ENCODE measurements around the gene PPP6R3.
A peak's percentile ranks its signal among the peaks of the same experiment; 100 is the strongest.

PPP6R3 gene

GRCh38 chr11:68575025-68575665 is 114.6 kb downstream of the PPP6R3 start:
- no peak for DNase-seq
- TF ChIP-seq GATA1 (IDR thresholded peaks at IDR 0.05; ENCODE audit: low read depth, low read length) (no peak), POLR2A (IDR thresholded peaks at IDR 0.05; ENCODE audit: low read length) (no peak)

DNA sequence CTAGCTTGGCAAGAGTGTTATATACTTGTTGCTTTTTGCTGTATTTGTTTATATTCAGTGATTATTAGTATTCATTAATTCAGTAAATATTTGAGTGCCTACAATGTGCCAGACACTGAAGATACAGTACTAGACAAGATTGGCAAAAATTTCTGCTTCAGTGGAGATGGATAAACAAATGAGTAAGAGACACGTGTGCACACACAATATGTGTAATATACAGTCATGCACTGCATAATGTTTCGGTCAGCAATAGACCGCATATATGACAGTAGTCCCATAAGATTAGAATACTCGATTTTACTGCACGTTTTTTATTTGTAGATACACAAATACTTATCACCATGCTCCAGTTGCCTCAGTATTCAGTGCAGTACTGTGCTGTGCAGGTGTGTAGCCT is 118.9 kb downstream of the PPP6R3 start:
- DNase-seq: no peak
- TF ChIP-seq POLR2A (IDR thresholded peaks at IDR 0.05; ENCODE audit: low read length): no peak
- TF ChIP-seq GATA1 (IDR thresholded peaks at IDR 0.05; ENCODE audit: low read depth, low read length): no peak

- DNase-seq: no peak
- TF ChIP-seq GATA1 (IDR thresholded peaks at IDR 0.05; ENCODE audit: low read depth, low read length): no peak
- no peak for TF ChIP-seq POLR2A (IDR thresholded peaks at IDR 0.05; ENCODE audit: low read length)
Measured at GRCh38 chr11:68581439-68581838, 120.9 kb downstream of the PPP6R3 start.

DNA sequence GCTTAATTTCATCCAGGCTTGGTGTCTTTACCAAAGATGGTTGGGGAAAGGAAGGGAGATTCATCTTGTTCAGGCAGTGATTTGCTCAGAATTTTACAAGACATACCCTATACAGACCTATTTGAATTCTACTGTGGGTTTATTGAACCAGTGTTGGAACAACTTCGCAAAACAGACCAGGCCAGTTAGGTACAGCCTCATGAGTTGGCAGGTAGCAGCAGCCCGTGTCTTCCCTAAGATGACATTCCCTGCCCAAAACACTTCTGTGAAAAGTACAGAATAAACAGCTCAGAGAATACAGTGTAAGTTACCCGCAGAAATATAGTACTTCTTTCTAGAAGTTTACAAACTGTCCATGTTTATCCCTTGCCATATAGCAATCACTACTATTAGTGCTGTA is 121.3 kb downstream of the PPP6R3 start:
- TF ChIP-seq POLR2A (IDR thresholded peaks at IDR 0.05; ENCODE audit: low read length): no peak
- TF ChIP-seq GATA1 (IDR thresholded peaks at IDR 0.05; ENCODE audit: low read depth, low read length): no peak

GRCh38 chr11:68582416-68583040 is 122.0 kb downstream of the PPP6R3 start:
- TF ChIP-seq POLR2A (IDR thresholded peaks at IDR 0.05; ENCODE audit: low read length): no peak
- no peak for TF ChIP-seq GATA1 (IDR thresholded peaks at IDR 0.05; ENCODE audit: low read depth, low read length)
- DNase-seq: no peak

More for the DNA sequence above, 121.3 kb downstream of the PPP6R3 start:
- DNase-seq: no peak

GRCh38 chr11:68583041-68583446 is 122.5 kb downstream of the PPP6R3 start:
- no peak for DNase-seq
- no peak for TF ChIP-seq GATA1 (IDR thresholded peaks at IDR 0.05; ENCODE audit: low read depth, low read length)
- TF ChIP-seq POLR2A (IDR thresholded peaks at IDR 0.05; ENCODE audit: low read length): no peak

DNA sequence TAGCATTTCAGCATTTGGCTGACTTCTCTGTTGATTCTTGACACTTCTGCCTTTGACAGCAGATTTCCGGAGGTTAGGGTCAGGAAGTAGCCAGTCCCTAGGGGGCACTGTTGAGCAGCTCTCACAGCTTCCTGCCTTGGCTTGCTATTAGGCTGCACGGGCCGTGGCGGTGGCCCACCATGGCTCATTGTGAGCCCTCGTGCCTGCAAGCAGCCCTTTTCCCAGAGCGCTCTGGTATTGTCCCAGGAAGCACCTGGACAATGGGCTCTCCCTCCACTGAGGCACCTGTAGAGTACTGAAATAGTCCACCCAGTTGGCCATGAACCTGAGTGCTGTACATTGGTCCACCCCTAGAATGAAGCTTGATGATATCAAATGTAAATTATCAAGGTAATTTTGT is 123.5 kb downstream of the PPP6R3 start:
- TF ChIP-seq GATA1 (IDR thresholded peaks at IDR 0.05; ENCODE audit: low read depth, low read length): no peak
- TF ChIP-seq POLR2A (IDR thresholded peaks at IDR 0.05; ENCODE audit: low read length): no peak
- peak; percentile 62 to 75 for DNase-seq

- no peak for TF ChIP-seq POLR2A (IDR thresholded peaks at IDR 0.05; ENCODE audit: low read length)
- TF ChIP-seq GATA1 (IDR thresholded peaks at IDR 0.05; ENCODE audit: low read depth, low read length): no peak
- peak; percentile 18 to 20 for DNase-seq
Measured at GRCh38 chr11:68584991-68585524, 124.5 kb downstream of the PPP6R3 start.

DNA sequence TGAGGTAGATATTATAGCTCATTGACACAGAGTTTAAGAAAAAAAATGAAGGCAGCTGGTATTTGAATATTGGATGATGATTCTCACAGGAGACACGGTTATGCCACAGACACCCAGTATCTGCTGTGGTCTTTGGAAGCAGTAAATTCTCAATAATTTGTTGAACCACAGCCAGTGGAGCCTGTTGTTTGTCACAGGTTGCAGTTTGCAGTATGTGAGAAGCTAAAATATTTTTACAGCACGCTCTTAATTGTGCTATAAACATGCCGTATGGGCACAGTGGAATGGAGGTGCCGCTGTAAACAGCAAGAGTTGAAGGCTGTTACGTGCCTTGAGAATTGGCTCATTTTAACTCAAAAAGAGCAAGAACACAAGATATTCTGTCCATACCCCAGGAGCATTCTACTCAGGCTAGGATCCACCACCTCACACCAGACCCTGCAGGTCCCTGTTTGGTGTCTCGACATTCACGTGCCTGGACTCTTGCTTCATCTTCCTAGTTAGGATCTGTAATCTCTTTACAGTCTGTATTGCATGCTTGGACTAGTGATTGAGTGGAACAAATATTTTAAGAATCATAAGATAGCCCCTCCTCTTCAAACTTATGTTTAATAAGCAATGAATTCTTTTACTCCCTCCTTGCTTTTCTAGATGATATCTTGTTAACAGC is 129.1 kb downstream of the PPP6R3 start:
- no peak for DNase-seq
- TF ChIP-seq POLR2A (IDR thresholded peaks at IDR 0.05; ENCODE audit: low read length): no peak
- TF ChIP-seq GATA1 (IDR thresholded peaks at IDR 0.05; ENCODE audit: low read depth, low read length): no peak

DNA sequence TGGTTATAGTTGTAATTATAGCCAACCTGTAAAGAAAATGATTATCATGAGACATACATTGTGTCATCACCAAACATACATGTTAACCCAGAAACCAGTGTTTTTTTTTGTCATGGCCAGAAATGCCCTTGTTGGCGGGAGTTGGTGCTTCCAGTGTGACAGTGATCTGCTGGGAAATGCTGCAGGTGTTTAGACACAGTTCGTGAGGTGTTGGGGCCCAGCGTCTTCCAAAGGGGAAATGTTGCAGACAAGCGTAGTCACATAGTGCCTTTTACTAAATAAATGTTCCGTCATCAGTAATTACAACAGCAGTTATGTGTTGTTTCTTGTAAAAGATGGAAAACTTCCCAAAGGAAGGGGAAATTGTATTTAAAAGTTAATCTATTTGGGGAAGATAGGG is 131.2 kb downstream of the PPP6R3 start:
- DNase-seq: no peak
- TF ChIP-seq POLR2A (IDR thresholded peaks at IDR 0.05; ENCODE audit: low read length) (no peak), GATA1 (IDR thresholded peaks at IDR 0.05; ENCODE audit: low read depth, low read length) (no peak)

- DNase-seq: no peak
- TF ChIP-seq GATA1 (IDR thresholded peaks at IDR 0.05; ENCODE audit: low read depth, low read length) (no peak), POLR2A (IDR thresholded peaks at IDR 0.05; ENCODE audit: low read length) (no peak)
Measured at GRCh38 chr11:68593441-68593840, 132.9 kb downstream of the PPP6R3 start.

DNA sequence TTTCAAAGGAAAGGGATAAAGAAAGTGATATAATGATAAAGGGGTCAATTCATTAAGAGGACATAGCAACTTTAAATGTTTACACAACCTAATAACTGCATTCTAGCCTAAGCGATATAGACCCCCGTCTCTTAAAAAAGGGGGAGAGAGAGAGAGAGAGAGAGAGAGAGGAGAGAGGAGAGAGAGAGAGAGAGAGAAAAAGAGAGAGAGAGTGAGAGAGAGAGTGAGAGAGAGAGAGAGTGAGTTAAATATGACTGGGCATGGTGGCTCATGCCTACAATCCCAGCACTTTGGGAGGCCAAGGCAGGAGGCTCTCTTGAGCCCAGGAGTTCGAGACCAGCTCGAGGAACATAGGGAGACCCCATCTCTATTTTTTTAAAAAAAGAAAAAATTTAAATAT is 133.6 kb downstream of the PPP6R3 start:
- no peak for DNase-seq
- TF ChIP-seq POLR2A (IDR thresholded peaks at IDR 0.05; ENCODE audit: low read length) (no peak), GATA1 (IDR thresholded peaks at IDR 0.05; ENCODE audit: low read depth, low read length) (no peak)

DNA sequence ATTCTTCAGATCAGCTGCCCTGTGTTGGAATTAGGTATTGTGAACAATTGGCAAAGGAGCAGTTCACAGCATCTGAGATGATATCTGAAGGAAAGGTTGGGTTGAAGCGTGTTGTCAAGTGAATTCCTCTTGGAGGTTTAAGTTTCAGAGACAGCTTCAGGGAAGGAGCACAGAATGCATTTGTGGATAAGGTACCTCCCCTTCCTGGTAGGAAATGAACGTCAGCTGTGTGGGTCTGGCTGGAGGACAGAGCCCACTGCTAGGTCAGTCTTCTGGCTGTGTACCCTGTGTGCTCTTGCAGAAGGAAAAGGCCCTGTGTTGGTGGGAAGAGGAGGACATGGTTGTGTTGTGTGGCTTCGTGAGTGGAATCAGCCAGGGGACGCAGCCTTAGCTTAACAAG is 135.7 kb downstream of the PPP6R3 start:
- TF ChIP-seq GATA1 (IDR thresholded peaks at IDR 0.05; ENCODE audit: low read depth, low read length): no peak
- no peak for TF ChIP-seq POLR2A (IDR thresholded peaks at IDR 0.05; ENCODE audit: low read length)
- DNase-seq: no peak

GRCh38 chr11:68598816-68599653 is 138.5 kb downstream of the PPP6R3 start:
- TF ChIP-seq GATA1 (IDR thresholded peaks at IDR 0.05; ENCODE audit: low read depth, low read length): no peak
- TF ChIP-seq POLR2A (IDR thresholded peaks at IDR 0.05; ENCODE audit: low read length): no peak
- DNase-seq: no peak

Measured in erythroblast (primary cell).